HepG2 (cell line): Measurements from ENCODE around the gene TTN. TPM values are rescaled to one million over a fixed set of nuclear protein-coding genes. Genes with fewer than 3 reads are reported as not detected.

Experiments used
- ATAC-seq: fragments of 200-7000 bp; cut with Tn5 transposase; 3 replicates; pipeline ENCODE4 v1.9.1; 2020; ENCODE audit warnings: mild to moderate bottlenecking, moderate library complexity
- BruUV-seq: library from RNA; stranded (reverse); fragments of 400-500 nt; replicated peaks from 2 replicates; lab custom pipeline; 2021; lab: Mats Ljungman, UMichigan
- CTCF ChIA-PET: fragments of 300-600 bp; formaldehyde crosslinking; extraction: SDS; loops from one replicate; lab custom pipeline; 2021; ENCODE audit warnings: low total read pairs, inconsistent platforms, low intra/inter-chr PET ratio; lab: Yijun Ruan, JAX
- POLR2A ChIA-PET: fragments of 350-600 bp; sonication (Branson Sonifier 250); formaldehyde crosslinking; loops from one replicate; lab custom pipeline; 2020; ENCODE audit warnings: antibody characterized with exemption, inconsistent platforms; lab: Yijun Ruan, JAX
- DNase-seq: peaks from one replicate; pipeline ENCODE4 v3.0.0-alpha.2; 2015; ENCODE audit warnings: low spot score
- FAIRE-seq: peaks from 3 replicates; lab custom pipeline; 2011; peaks lifted over from hg19 to GRCh38; lab: Jason Lieb, UNC
- H2AFZ ChIP-seq: one replicate; pipeline ENCODE4 v1.6.1; 2011; ENCODE audit warnings: low read length, inconsistent platforms
- H3K27ac ChIP-seq: fragments of 300-600 bp; 3 replicates; pipeline ENCODE4 v1.8.0; 2011; ENCODE audit warnings: mixed run types, mild to moderate bottlenecking, mixed read lengths, low read length, inconsistent platforms; ENCODE audit not compliant: insufficient read depth; ENCODE audit errors: extremely low read length
- H3K27me3 ChIP-seq, 2 experiments: fragments of 200-600 bp in 1 of 2; 2 replicates in 1 of 2; 3 replicates in 1 of 2; pipeline versions ENCODE4 v1.6.0 to v1.8.0; 2011; ENCODE audit warnings: low read length in 2 of 2, mild to moderate bottlenecking in 2 of 2, moderate library complexity in 2 of 2, inconsistent platforms in 1 of 2; ENCODE audit not compliant: insufficient read depth in 2 of 2, control insufficient read depth in 1 of 2
- H3K36me3 ChIP-seq, 2 experiments: fragments of 200-600 bp in 1 of 2; replicated peaks in 1 of 2; 2 replicates in 1 of 2; 3 replicates in 1 of 2; pipeline versions ENCODE4 v1.5.1 to v1.8.0; 2011; ENCODE audit warnings: low read length in 2 of 2, inconsistent platforms in 1 of 2; ENCODE audit not compliant: insufficient read depth in 2 of 2, control insufficient read depth in 1 of 2
- H3K4me1 ChIP-seq: 2 replicates; pipeline ENCODE4 v1.5.1; 2012; ENCODE audit warnings: low read length, inconsistent platforms; ENCODE audit not compliant: insufficient read depth
- H3K4me2 ChIP-seq: 2 replicates; pipeline ENCODE4 v1.6.0; 2011; ENCODE audit warnings: low read depth, low read length, inconsistent platforms
- H3K4me3 ChIP-seq, 3 experiments: fragments of 200-600 bp in 1 of 3; sonication (generic), shearing (Covaris generic) in 1 of 3; replicated peaks in 1 of 3; 2 replicates each; pipeline ENCODE4 v1.5.1; 2011 to 2016; ENCODE audit warnings: low read length in 3 of 3, inconsistent platforms in 2 of 3, low read depth in 2 of 3, mild to moderate bottlenecking in 2 of 3, control low read depth in 1 of 3, mixed read lengths in 1 of 3; ENCODE audit not compliant: insufficient read depth in 1 of 3
- H3K79me2 ChIP-seq: one replicate; pipeline ENCODE4 v1.6.1; 2011; ENCODE audit warnings: low read length, inconsistent platforms; ENCODE audit not compliant: insufficient read depth
- H3K9ac ChIP-seq: 2 replicates; pipeline ENCODE4 v1.6.0; 2011; ENCODE audit warnings: mild to moderate bottlenecking, low read depth, low read length, inconsistent platforms; ENCODE audit not compliant: insufficient read depth
- H3K9me3 ChIP-seq: 2 replicates; pipeline ENCODE4 v1.5.1; 2012; ENCODE audit warnings: mild to moderate bottlenecking, low read length
- H4K20me1 ChIP-seq: 2 replicates; pipeline ENCODE4 v1.6.0; 2011; ENCODE audit warnings: inconsistent platforms, mild to moderate bottlenecking, low read length, moderate library complexity; ENCODE audit not compliant: insufficient read depth
- ASH2L ChIP-seq: fragments of 300-600, 200-600 bp; sonication (generic); IDR thresholded peaks from 2 replicates; pipeline ENCODE4 v1.7.0; 2017; ENCODE audit warnings: low read depth, mild to moderate bottlenecking, moderate library complexity, mixed read lengths, low read length; ENCODE audit not compliant: insufficient read length
- EHMT2 ChIP-seq: fragments of 200-600 bp; sonication (generic); IDR thresholded peaks from 2 replicates; pipeline ENCODE4 v1.7.0; 2017; ENCODE audit warnings: antibody characterized with exemption, low read depth, low read length, borderline replicate concordance
- ERF ChIP-seq: IDR thresholded peaks from 2 replicates; pipeline ENCODE4 v1.6.1; 2018; ENCODE audit warnings: missing biosample characterization, missing genetic modification reagents
- HOXA5 ChIP-seq: sonication (generic); formaldehyde crosslinking; IDR thresholded peaks from 2 replicates; pipeline ENCODE4 v1.4.0; 2020; ENCODE audit warnings: missing genetic modification reagents
- NCOR1 ChIP-seq: fragments of 200-600 bp; sonication (generic); IDR thresholded peaks from 2 replicates; pipeline ENCODE4 v1.7.0; 2017; ENCODE audit warnings: antibody characterized with exemption, low read length, borderline replicate concordance
- TCF7 ChIP-seq: sonication (generic); IDR thresholded peaks from 2 replicates; pipeline ENCODE4 v1.6.1; 2016; ENCODE audit warnings: antibody characterized with exemption, low read depth
- TMF1 ChIP-seq: sonication (generic); formaldehyde crosslinking; IDR thresholded peaks from 2 replicates; pipeline ENCODE4 v1.8.1; 2022; ENCODE audit warnings: low read depth, missing genetic modification reagents
- ZFP37 ChIP-seq: sonication (generic); formaldehyde crosslinking; IDR thresholded peaks from 2 replicates; pipeline ENCODE4 v1.4.0; 2020; ENCODE audit warnings: missing genetic modification reagents, borderline replicate concordance
- ZNF383 ChIP-seq: sonication (generic); formaldehyde crosslinking; IDR thresholded peaks from 2 replicates; pipeline ENCODE4 v1.4.0; 2020; ENCODE audit warnings: missing genetic modification reagents, mild to moderate bottlenecking, borderline replicate concordance
- ZNF615 ChIP-seq: sonication (generic); formaldehyde crosslinking; IDR thresholded peaks from 2 replicates; pipeline ENCODE4 v1.5.0; 2020; ENCODE audit warnings: mild to moderate bottlenecking, missing genetic modification reagents, borderline replicate concordance
- ZNF724P ChIP-seq: sonication (generic); formaldehyde crosslinking; IDR thresholded peaks from 2 replicates; pipeline ENCODE4 v1.8.0; 2022; ENCODE audit warnings: missing genetic modification reagents, borderline replicate concordance
- ZSCAN25 ChIP-seq: sonication (generic); formaldehyde crosslinking; IDR thresholded peaks from 2 replicates; pipeline ENCODE4 v1.8.0; 2022; ENCODE audit warnings: mild to moderate bottlenecking, missing genetic modification reagents
- WGBS: methylation state at CpG from one replicate; pipeline ENCODE4 v1.1.6; 2017; ENCODE audit warnings: low lambda C conversion rate; 5-methylcytosine and 5-hydroxymethylcytosine counted together
- in situ Hi-C: cut with HindIII; loops from 2 replicates; pipeline ENCODE4 v1.10.0; 2017; ENCODE audit warnings: low pct_unique_long_range_greater_than_20kb; ENCODE audit not compliant: extremely low pct_ligation_motif_present
- intact Hi-C: fragments of 100-400 bp; cut with micrococcal nuclease; formaldehyde crosslinking; loops from one replicate; pipeline ENCODE4 v1.10.0; 2022; ENCODE audit not compliant: unreplicated experiment
- polyA plus RNA-seq, 8 experiments: library from polyadenylated mRNA; depleted of rRNA in 3 of 8; stranded (reverse) in 7 of 8; unstranded in 1 of 8; fragments of >200 nt; fragmentation: Illumina TruSeq in 4 of 8; extraction: Trizol in 4 of 8; gene quantifications; 2 replicates each; pipeline versions ENCODE4 v1.2.1 to v1.2.3, GENCODE V29; 2011 to 2016; ENCODE audit warnings: low read depth in 4 of 8, missing spikeins in 1 of 8, mixed read lengths in 1 of 8; ENCODE audit not compliant: insufficient read depth in 1 of 8
- total RNA-seq, 5 experiments: library from RNA; depleted of rRNA; stranded (reverse); fragments of >200 nt; fragmentation: Illumina TruSeq; extraction: Trizol; gene quantifications; 2 replicates each; pipeline ENCODE4 v1.2.3, GENCODE V29; 2016; ENCODE audit warnings: low read depth in 1 of 5
- TF ChIP-seq, protein P1 (sequence below): sonication (generic); formaldehyde crosslinking; IDR thresholded peaks from 2 replicates; pipeline ENCODE4 v1.5.0; 2020; ENCODE audit warnings: mild to moderate bottlenecking, missing genetic modification reagents, moderate library complexity
- TF ChIP-seq, protein P2 (sequence below): sonication (generic); formaldehyde crosslinking; IDR thresholded peaks from 2 replicates; pipeline ENCODE4 v1.9.0; 2021; ENCODE audit warnings: mild to moderate bottlenecking, missing genetic modification reagents
- TF ChIP-seq, protein P3 (sequence below): sonication (generic); formaldehyde crosslinking; IDR thresholded peaks from 2 replicates; pipeline ENCODE4 v1.8.0; 2022; ENCODE audit warnings: mild to moderate bottlenecking, missing genetic modification reagents, moderate library complexity

TTN gene
- total and polyA plus RNA-seq, 2 of the 13 experiments (the other 11 are each of a cell fraction or from before 2014, with no cell fraction given): under 0.01 TPM

DNA sequence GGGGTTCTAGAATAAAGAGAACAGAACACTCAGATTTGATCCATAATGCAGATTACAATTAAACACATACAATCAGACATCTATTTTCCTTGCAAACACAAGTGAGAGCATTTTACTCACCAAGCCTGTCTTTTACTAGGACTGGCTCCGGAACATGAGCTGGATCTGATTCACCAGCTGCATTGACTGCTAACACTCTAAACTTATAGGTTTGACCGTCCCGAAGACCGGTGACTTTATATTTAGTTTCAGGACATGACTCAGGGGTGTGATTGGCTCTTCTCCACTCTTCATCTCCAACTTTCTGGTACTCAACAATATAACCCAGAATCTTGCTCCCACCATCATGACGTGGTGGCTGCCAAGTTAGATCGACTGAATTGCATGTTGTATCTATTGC is 214.6 kb downstream of the TTN start (continued):
- TF ChIP-seq ZSCAN25 (CRISPR knock-in tag) (no peak), ZNF724P (CRISPR knock-in tag) (no peak), ZNF615 (CRISPR knock-in tag) (no peak)
- TF ChIP-seq, all 625 proteins: peak for 0

DNA sequence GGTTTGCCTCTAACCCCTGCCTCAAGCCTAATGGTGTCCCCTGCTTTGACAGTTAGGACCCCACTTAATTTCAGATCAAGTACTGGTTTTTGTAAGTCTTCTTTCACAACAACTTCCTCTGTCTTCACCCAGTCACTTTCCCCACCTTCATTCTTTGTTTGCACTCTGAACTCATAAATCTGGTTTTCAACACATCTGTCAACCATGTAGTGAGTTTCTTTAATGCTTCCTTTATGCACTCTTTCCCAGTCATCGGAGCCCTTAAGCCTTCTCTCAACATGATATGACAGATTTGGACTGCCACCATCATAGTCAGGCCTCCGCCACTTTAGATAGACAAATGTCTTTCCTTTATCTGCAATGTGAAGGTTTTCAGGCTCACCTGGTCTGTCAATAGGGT is 217.9 kb downstream of the TTN start:
- WGBS: 50% methylated on average over 2 of the region's 2 CpGs
- Histone ChIP-seq H3K9ac (no peak overlapping the region), H3K27me3 (no peaks in the 10 kb centered on the region), H3K4me2 (no peak overlapping the region), H3K79me2 (no peaks in the 10 kb centered on the region), H3K4me3 (no peak overlapping the region), H3K4me1 (no peaks in the 10 kb centered on the region), H3K9me3 (no peaks in the 10 kb centered on the region), H3K27ac (no peak overlapping the region), H4K20me1 (no peaks in the 10 kb centered on the region), H3K36me3 (no peaks in the 10 kb centered on the region), H2AFZ (no peak overlapping the region)
- no peak for DNase-seq
- no peak for FAIRE-seq
- no TSS peak for BruUV-seq
- ChIA-PET CTCF (no interaction called here), POLR2A (no interaction called here)
- intact Hi-C loops (no loop called here), in situ Hi-C loops (no loop called here)
- no peak for ATAC-seq
- no peak for TF ChIP-seq ERF (CRISPR knock-in tag)
- TF ChIP-seq ASH2L: no peak
- TF ChIP-seq EHMT2: no peak
- TF ChIP-seq TMF1: no peak
- no peak for TF ChIP-seq ZFP37 (CRISPR knock-in tag)
- no peak for TF ChIP-seq HOXA5
- TF ChIP-seq, protein P1, sequence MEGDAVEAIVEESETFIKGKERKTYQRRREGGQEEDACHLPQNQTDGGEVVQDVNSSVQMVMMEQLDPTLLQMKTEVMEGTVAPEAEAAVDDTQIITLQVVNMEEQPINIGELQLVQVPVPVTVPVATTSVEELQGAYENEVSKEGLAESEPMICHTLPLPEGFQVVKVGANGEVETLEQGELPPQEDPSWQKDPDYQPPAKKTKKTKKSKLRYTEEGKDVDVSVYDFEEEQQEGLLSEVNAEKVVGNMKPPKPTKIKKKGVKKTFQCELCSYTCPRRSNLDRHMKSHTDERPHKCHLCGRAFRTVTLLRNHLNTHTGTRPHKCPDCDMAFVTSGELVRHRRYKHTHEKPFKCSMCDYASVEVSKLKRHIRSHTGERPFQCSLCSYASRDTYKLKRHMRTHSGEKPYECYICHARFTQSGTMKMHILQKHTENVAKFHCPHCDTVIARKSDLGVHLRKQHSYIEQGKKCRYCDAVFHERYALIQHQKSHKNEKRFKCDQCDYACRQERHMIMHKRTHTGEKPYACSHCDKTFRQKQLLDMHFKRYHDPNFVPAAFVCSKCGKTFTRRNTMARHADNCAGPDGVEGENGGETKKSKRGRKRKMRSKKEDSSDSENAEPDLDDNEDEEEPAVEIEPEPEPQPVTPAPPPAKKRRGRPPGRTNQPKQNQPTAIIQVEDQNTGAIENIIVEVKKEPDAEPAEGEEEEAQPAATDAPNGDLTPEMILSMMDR (CRISPR knock-in tag): no peak
- TF ChIP-seq, protein P2, sequence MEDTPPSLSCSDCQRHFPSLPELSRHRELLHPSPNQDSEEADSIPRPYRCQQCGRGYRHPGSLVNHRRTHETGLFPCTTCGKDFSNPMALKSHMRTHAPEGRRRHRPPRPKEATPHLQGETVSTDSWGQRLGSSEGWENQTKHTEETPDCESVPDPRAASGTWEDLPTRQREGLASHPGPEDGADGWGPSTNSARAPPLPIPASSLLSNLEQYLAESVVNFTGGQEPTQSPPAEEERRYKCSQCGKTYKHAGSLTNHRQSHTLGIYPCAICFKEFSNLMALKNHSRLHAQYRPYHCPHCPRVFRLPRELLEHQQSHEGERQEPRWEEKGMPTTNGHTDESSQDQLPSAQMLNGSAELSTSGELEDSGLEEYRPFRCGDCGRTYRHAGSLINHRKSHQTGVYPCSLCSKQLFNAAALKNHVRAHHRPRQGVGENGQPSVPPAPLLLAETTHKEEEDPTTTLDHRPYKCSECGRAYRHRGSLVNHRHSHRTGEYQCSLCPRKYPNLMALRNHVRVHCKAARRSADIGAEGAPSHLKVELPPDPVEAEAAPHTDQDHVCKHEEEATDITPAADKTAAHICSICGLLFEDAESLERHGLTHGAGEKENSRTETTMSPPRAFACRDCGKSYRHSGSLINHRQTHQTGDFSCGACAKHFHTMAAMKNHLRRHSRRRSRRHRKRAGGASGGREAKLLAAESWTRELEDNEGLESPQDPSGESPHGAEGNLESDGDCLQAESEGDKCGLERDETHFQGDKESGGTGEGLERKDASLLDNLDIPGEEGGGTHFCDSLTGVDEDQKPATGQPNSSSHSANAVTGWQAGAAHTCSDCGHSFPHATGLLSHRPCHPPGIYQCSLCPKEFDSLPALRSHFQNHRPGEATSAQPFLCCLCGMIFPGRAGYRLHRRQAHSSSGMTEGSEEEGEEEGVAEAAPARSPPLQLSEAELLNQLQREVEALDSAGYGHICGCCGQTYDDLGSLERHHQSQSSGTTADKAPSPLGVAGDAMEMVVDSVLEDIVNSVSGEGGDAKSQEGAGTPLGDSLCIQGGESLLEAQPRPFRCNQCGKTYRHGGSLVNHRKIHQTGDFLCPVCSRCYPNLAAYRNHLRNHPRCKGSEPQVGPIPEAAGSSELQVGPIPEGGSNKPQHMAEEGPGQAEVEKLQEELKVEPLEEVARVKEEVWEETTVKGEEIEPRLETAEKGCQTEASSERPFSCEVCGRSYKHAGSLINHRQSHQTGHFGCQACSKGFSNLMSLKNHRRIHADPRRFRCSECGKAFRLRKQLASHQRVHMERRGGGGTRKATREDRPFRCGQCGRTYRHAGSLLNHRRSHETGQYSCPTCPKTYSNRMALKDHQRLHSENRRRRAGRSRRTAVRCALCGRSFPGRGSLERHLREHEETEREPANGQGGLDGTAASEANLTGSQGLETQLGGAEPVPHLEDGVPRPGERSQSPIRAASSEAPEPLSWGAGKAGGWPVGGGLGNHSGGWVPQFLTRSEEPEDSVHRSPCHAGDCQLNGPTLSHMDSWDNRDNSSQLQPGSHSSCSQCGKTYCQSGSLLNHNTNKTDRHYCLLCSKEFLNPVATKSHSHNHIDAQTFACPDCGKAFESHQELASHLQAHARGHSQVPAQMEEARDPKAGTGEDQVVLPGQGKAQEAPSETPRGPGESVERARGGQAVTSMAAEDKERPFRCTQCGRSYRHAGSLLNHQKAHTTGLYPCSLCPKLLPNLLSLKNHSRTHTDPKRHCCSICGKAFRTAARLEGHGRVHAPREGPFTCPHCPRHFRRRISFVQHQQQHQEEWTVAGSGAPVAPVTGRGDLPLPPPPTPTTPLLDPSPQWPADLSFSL (CRISPR knock-in tag): no peak
- TF ChIP-seq NCOR1: no peak
- TF ChIP-seq ZNF383: no peak
- TF ChIP-seq TCF7: no peak
- TF ChIP-seq, protein P3, sequence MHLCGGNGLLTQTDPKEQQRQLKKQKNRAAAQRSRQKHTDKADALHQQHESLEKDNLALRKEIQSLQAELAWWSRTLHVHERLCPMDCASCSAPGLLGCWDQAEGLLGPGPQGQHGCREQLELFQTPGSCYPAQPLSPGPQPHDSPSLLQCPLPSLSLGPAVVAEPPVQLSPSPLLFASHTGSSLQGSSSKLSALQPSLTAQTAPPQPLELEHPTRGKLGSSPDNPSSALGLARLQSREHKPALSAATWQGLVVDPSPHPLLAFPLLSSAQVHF (CRISPR knock-in tag): no peak
